Measurements from ENCODE around the gene CCDC34.

- TF ChIP-seq EZH2phosphoT487 (IDR thresholded peaks at IDR 0.05; ENCODE audit: unreplicated experiment), result no peak
- TF ChIP-seq CTCF (conservative IDR thresholded peaks at IDR 0.05; ENCODE audit: low read depth in 2 of 2), result no peak
- TF ChIP-seq POLR2AphosphoS5 (IDR thresholded peaks at IDR 0.05; ENCODE audit: low read depth), result no peak
- TF ChIP-seq REST (IDR thresholded peaks at IDR 0.05; ENCODE audit: unreplicated experiment), result no peak
- no peak for TF ChIP-seq ETS1 (IDR thresholded peaks at IDR 0.05)
- TF ChIP-seq EZH2 (IDR thresholded peaks at IDR 0.05; ENCODE audit: low read depth, unreplicated experiment), result no peak
- no peak for TF ChIP-seq CREB1 (CRISPR knock-in tag; IDR thresholded peaks at IDR 0.05; ENCODE audit: low read depth)
- TF ChIP-seq ZNF331 (CRISPR knock-in tag; IDR thresholded peaks at IDR 0.05; ENCODE audit: low read depth), result no peak
- TF ChIP-seq ZNF114 (CRISPR knock-in tag; IDR thresholded peaks at IDR 0.05), result no peak
- no peak for TF ChIP-seq JUNB (IDR thresholded peaks at IDR 0.05; ENCODE audit: unreplicated experiment)
- no peak for TF ChIP-seq NANOG (IDR thresholded peaks at IDR 0.05; ENCODE audit: borderline replicate concordance)
Observed at GRCh38 chr11:27309046-27309445, 54.0 kb downstream of the CCDC34 start.

Measured in GM23338 (cell line).